Right lobe of liver (tissue), 6 donors: ENCODE data around the gene FBXL5. TPM values are rescaled to one million over a fixed set of nuclear protein-coding genes. Genes with fewer than 3 reads are reported as not detected.

ENCODE experiments used
- ATAC-seq, 4 donors: fragments of 200-7000 bp; cut with Tn5 transposase; one replicate each; pipeline ENCODE4 v1.9.1; 2020; ENCODE audit warnings: mild to moderate bottlenecking in 4 of 4, moderate library complexity in 4 of 4
- DNase-seq, 3 donors: peaks; one replicate each; pipeline ENCODE4 v3.0.0-alpha.2; 2020
- H3K27ac ChIP-seq, 3 donors: fragments of 200-600 bp; one replicate each; pipeline ENCODE4 v1.8.0; 2022
- H3K27me3 ChIP-seq, 2 donors: fragments of 200-600 bp; one replicate each; pipeline ENCODE4 v1.8.0; 2022
- H3K36me3 ChIP-seq, 4 donors: fragments of 200-600 bp; sonication (generic) in 1 of 4; one replicate each; pipeline versions ENCODE4 v1.5.1 to v1.8.0; 2017 to 2022; ENCODE audit warnings: control low read depth in 1 of 4
- H3K4me1 ChIP-seq, 4 donors: fragments of 200-600 bp; sonication (generic) in 1 of 4; one replicate each; pipeline versions ENCODE4 v1.5.1 to v1.8.0; 2017 to 2022; ENCODE audit warnings: control low read depth in 1 of 4
- H3K4me3 ChIP-seq, 3 donors: fragments of 200-600 bp; one replicate each; pipeline ENCODE4 v1.8.0; 2022
- H3K9me3 ChIP-seq, 4 donors: fragments of 200-600 bp; sonication (generic) in 1 of 4; one replicate each; pipeline versions ENCODE4 v1.5.1 to v1.8.0; 2017 to 2022; ENCODE audit warnings: control low read depth in 1 of 4
- POLR2A ChIP-seq: fragments of 450-650 bp; IDR thresholded peaks from one replicate; pipeline ENCODE4 v1.6.1; 2017; ENCODE audit warnings: antibody characterized with exemption, mild to moderate bottlenecking
- WGBS: methylation state at CpG from one replicate; pipeline ENCODE4 v1.1.6; 2018; ENCODE audit warnings: low coverage, low lambda C conversion rate; ENCODE audit not compliant: insufficient coverage; ENCODE audit errors: missing lambda C conversion rate; 5-methylcytosine and 5-hydroxymethylcytosine counted together
- intact Hi-C, 2 donors: fragments of 100-400 bp; cut with DNase I; formaldehyde crosslinking; loops; one replicate each; pipeline versions ENCODE4 v1.11.2 to v1.14.1; 2022
- total RNA-seq, 6 experiments: library from RNA; depleted of rRNA in 2 of 6; stranded (reverse); fragments of >200 nt in 2 of 6; fragmentation: NEBNext Ultra II Directional in 3 of 6; extraction: Animal tissue kit (Norgen Biotek cat#: 25700) in 3 of 6; gene quantifications; one replicate each; pipeline versions ENCODE4 v1.1.0 to v1.2.4, GENCODE V29; 2016 to 2023
- TF ChIP-seq, protein P1 (sequence below), 4 donors: fragments of 200-600 bp in 3 of 4; fragments of 450-650 bp in 1 of 4; IDR thresholded peaks; one replicate each; pipeline versions ENCODE4 v1.5.1 to v1.8.0; 2016 to 2022; ENCODE audit warnings: antibody characterized with exemption in 4 of 4, mild to moderate bottlenecking in 2 of 4
- donor health status: DM: no; HTN: yes; CAD: no.
- donor health status: DM: no; HTN: no; CAD: no.
- donor health status: DM: no; HTN: no; CAD: no.
- donor health status: DM: no; HTN: yes; CAD: no.
- donor health status: DM: no; HTN: yes; CAD: no.

The FBXL5 gene
- total RNA-seq, 6 experiments from 2014 or later = 38.3 to 59.5 (median 46.8) TPM

DNA sequence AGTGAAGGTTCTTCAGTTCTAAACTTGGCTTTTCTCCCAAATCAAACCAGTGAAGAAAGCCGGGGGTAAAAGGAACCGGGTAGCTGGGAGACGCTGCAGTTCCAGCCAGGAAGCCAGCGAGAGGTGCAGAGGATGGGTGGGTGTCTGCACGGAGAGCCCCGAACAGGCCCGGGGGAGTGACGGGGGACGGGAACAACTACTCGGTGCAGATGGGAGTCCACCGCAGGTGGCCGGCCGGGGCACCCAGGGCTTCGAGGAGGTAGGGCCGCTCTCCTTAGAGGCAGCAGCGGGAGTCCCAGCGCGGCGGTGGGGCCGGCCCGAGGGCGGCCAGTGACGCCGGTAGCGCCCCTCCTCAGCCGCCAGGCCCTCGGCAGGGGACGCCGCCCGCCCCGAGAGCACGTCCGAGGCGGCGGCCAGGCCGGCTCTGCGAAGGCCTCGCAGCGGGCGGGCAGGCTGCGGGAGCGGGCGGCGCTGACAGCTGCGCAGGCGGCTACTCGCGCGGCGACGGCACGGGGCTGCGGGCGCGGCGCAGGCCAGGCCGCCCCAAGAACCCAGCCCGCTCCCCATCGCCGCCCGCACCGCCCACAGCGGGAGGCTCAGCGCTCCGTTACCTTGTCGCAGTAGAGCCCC is 449 bp downstream of the FBXL5 start:
- H3K9me3 ChIP-seq = no peaks in the 10 kb centered on the region
- peaks cover 0 to 50% (median 13%) of the 10 kb centered on the region in 4 donors for H3K4me1 ChIP-seq
- DNase-seq = peak; percentile 69 to 73 (median 73)
- peak; percentile 34 to 57 (median 44) for ATAC-seq
- intact Hi-C loops = loop anchor here in 1 of 2 donors (5.0 kb wide), 1 partner anchor 177 kb away; no protein-coding TSS in a partner anchor
- H3K36me3 ChIP-seq = no peaks in the 10 kb centered on the region
- WGBS = 0% methylated on average over 15 of the region's 66 CpGs
- H3K4me3 ChIP-seq = peak overlapping the region; percentile 53 to 76 (median 71)
- TF ChIP-seq POLR2A = no peak
- TF ChIP-seq, protein P1, sequence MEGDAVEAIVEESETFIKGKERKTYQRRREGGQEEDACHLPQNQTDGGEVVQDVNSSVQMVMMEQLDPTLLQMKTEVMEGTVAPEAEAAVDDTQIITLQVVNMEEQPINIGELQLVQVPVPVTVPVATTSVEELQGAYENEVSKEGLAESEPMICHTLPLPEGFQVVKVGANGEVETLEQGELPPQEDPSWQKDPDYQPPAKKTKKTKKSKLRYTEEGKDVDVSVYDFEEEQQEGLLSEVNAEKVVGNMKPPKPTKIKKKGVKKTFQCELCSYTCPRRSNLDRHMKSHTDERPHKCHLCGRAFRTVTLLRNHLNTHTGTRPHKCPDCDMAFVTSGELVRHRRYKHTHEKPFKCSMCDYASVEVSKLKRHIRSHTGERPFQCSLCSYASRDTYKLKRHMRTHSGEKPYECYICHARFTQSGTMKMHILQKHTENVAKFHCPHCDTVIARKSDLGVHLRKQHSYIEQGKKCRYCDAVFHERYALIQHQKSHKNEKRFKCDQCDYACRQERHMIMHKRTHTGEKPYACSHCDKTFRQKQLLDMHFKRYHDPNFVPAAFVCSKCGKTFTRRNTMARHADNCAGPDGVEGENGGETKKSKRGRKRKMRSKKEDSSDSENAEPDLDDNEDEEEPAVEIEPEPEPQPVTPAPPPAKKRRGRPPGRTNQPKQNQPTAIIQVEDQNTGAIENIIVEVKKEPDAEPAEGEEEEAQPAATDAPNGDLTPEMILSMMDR (IDR thresholded peaks at IDR 0.05) = no peak
- H3K27ac ChIP-seq = peak overlapping the region; percentile 84 to 99 (median 99)
- H3K27me3 ChIP-seq = no peaks in the 10 kb centered on the region

DNA sequence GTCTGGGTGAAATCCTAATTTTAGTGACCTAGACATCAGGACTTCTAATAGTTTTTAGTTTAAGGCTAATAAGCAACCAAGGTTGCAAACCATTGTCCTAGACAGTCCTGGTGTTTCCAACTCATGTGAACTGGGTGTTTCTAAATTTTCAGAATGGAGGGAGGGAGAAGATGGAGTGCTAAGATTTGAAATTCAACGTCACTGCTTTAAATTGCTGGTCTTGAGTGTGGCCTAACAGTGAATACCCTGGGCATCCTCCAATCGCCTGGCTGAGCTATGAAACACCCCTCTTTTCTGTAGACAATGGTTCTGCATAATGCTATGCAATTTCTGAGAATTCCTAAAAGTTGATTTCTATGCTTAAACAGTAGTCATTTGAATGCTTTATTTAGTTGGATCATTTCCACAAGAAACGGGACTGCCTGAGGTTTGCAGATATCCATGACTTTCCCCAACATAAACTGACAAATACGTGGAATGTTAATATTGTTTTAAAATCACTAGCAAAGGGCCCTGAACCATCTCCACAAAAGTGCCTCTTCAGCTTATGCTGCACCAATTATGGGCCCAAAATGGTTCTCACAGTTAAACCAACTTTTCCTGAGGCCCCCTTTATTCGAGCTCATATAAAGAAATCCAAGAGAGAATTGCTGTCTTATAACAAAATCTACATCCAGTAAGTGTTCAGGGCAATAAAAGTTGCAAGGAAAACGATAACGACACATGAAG is 1.1 kb downstream of the FBXL5 start:
- no peak for DNase-seq
- under 1% methylated on average over 7 of the region's 7 CpGs for WGBS
- H3K27ac ChIP-seq = peak overlapping the region; percentile 84 to 99 (median 99)
- H3K4me3 ChIP-seq = peak overlapping the region; percentile 53 to 76 (median 71)
- intact Hi-C loops = loop anchor here in 1 of 2 donors (5.0 kb wide), 1 partner anchor 177 kb away; no protein-coding TSS in a partner anchor
- TF ChIP-seq, protein P1 (IDR thresholded peaks at IDR 0.05) = no peak
- no peak for TF ChIP-seq POLR2A
- ATAC-seq = peak; percentile 6 to 32 (median 10)
- H3K27me3 ChIP-seq = no peaks in the 10 kb centered on the region
- H3K36me3 ChIP-seq = no peaks in the 10 kb centered on the region
- no peaks in the 10 kb centered on the region for H3K9me3 ChIP-seq
- peaks cover 0 to 50% (median 13%) of the 10 kb centered on the region in 4 donors for H3K4me1 ChIP-seq

DNA sequence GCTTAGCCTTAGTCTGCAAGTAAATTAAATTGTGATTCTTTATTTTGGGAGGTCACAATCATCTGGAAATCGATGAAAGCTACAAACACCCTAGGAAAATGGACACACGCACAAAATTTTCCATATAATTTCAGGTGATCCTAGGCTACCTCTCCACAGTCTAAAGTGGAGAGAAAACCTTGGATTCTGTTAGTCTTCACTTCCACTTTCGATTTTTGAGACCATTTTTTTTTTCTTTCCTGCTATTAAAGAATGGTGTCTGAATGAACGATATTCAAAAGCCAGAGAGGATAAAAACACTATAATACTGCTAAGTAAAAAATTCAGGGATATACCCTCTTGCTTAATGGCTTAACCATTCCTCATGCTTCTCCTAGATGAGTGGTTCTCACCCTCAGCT is 1.7 kb downstream of the FBXL5 start:
- H3K9me3 ChIP-seq = no peaks in the 10 kb centered on the region
- H3K4me1 ChIP-seq = peaks cover 0 to 51% (median 14%) of the 10 kb centered on the region in 4 donors
- no peaks in the 10 kb centered on the region for H3K27me3 ChIP-seq
- peak in 1 of 4 donors; percentile 10 for ATAC-seq
- WGBS = 6% methylated on average over 4 of the region's 4 CpGs
- H3K27ac ChIP-seq = peak overlapping the region; percentile 84 to 99 (median 99)
- no peak for DNase-seq
- peak overlapping the region; percentile 53 to 76 (median 71) for H3K4me3 ChIP-seq
- intact Hi-C loops = loop anchor here in 1 of 2 donors (5.0 kb wide), 1 partner anchor 176 kb away; no protein-coding TSS in a partner anchor
- H3K36me3 ChIP-seq = no peaks in the 10 kb centered on the region
- TF ChIP-seq POLR2A = no peak
- TF ChIP-seq, protein P1 (IDR thresholded peaks at IDR 0.05) = no peak

DNA sequence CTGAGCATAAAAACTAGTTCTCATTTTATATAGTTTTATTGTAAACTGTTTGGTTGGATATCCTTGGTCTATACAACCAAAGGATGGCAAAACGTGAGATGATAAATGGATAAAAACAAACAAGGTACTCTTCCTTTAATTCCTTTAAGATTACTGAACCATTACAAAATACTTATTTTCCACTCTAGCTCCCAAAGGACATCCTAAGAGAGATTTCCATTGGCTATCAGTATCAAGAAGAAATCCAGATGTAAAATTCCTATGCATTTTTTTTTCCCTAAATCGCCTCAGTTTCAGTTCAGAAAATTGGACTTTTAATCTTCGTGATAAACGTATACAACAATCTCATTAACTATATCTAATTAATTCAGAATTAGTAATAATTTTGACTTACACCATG is 2.3 kb downstream of the FBXL5 start:
- TF ChIP-seq, protein P1 (IDR thresholded peaks at IDR 0.05) = no peak
- no peak for TF ChIP-seq POLR2A
- peak overlapping the region; percentile 84 to 99 (median 99) for H3K27ac ChIP-seq
- H3K9me3 ChIP-seq = no peaks in the 10 kb centered on the region
- H3K36me3 ChIP-seq = no peaks in the 10 kb centered on the region
- no peaks in the 10 kb centered on the region for H3K27me3 ChIP-seq
- no peak for DNase-seq
- WGBS = 20% methylated on average over 4 of the region's 4 CpGs
- peaks cover 0 to 51% (median 17%) of the 10 kb centered on the region in 4 donors for H3K4me1 ChIP-seq
- peak overlapping the region; percentile 53 to 76 (median 71) for H3K4me3 ChIP-seq
- intact Hi-C loops = loop anchor here in 1 of 2 donors (5.0 kb wide), 1 partner anchor 176 kb away; no protein-coding TSS in a partner anchor
- ATAC-seq = no peak
